ENCODE measurements around the gene RRAS.

- no peak for TF ChIP-seq CTCF (IDR thresholded peaks at IDR 0.05)
- no peak for TF ChIP-seq POLR2A (IDR thresholded peaks at IDR 0.05)
Measured at GRCh38 chr19:49636233-49636932, 3.6 kb downstream of the RRAS start.

Data from thyroid gland (tissue), 4 donors.